Stimulated activated naive CD8-positive, alpha-beta T cell treated with anti-CD3 and anti-CD28 coated beads, Interleukin-15, Interleukin-2, amounts not matched to agents 100 ng/mL and 50 ng/mL, for 24 hours (primary cell): ENCODE data around the gene CREB3L2.
"Not testable (repeated sequence)": the region's sequence is repeated elsewhere in the genome, so short reads cannot be mapped to it uniquely, and the experiment has no call there.

ENCODE experiments used
- H3K27ac Mint-ChIP-seq: one replicate; pipeline ENCODE4 v1.8.0; 2021; ENCODE audit warnings: mild to moderate bottlenecking, mixed read lengths
- H3K27me3 Mint-ChIP-seq: one replicate; pipeline ENCODE4 v1.8.0; 2021; ENCODE audit warnings: mixed read lengths
- H3K36me3 Mint-ChIP-seq: one replicate; pipeline ENCODE4 v1.8.0; 2021; ENCODE audit warnings: low read depth, mixed read lengths
- H3K4me1 Mint-ChIP-seq: one replicate; pipeline ENCODE4 v1.8.0; 2021; ENCODE audit warnings: low read depth, mixed read lengths
- H3K4me3 Mint-ChIP-seq: one replicate; pipeline ENCODE4 v1.8.0; 2021; ENCODE audit warnings: mild to moderate bottlenecking, mixed read lengths
- H3K9me3 Mint-ChIP-seq: one replicate; pipeline ENCODE4 v1.8.0; 2021; ENCODE audit warnings: mixed read lengths

The CREB3L2 gene

GRCh38 chr7:137916980-137917645 lies 84.8 kb downstream of the CREB3L2 start:
- Mint-ChIP-seq H3K4me3 (no peak overlapping the region), H3K27me3 (no peaks in the 10 kb centered on the region), H3K4me1 (peaks cover 20% of the 10 kb centered on the region), H3K27ac (no peak overlapping the region), H3K36me3 (peaks cover 37% of the 10 kb centered on the region), H3K9me3 (no peaks in the 10 kb centered on the region)

- Mint-ChIP-seq H3K27ac (no peak overlapping the region), H3K36me3 (peaks cover 41% of the 10 kb centered on the region), H3K4me3 (no peak overlapping the region), H3K9me3 (no peaks in the 10 kb centered on the region), H3K27me3 (no peaks in the 10 kb centered on the region), H3K4me1 (peaks cover 14% of the 10 kb centered on the region)
Measured at GRCh38 chr7:137916564-137916963, 85.3 kb downstream of the CREB3L2 start.

- H3K9me3 Mint-ChIP-seq, result no peaks in the 10 kb centered on the region
- no peak overlapping the region for H3K4me3 Mint-ChIP-seq
Measured at GRCh38 chr7:137915266-137915665, 86.6 kb downstream of the CREB3L2 start.

GRCh38 chr7:137913985-137914384 lies 87.9 kb downstream of the CREB3L2 start:
- no peak overlapping the region for H3K27ac Mint-ChIP-seq
- H3K9me3 Mint-ChIP-seq, result no peaks in the 10 kb centered on the region
- H3K27me3 Mint-ChIP-seq, result no peaks in the 10 kb centered on the region
- no peak overlapping the region for H3K4me3 Mint-ChIP-seq
- peaks cover 4% of the 10 kb centered on the region for H3K4me1 Mint-ChIP-seq
- H3K36me3 Mint-ChIP-seq, result peaks cover 45% of the 10 kb centered on the region

More at GRCh38 chr7:137915266-137915665, 86.6 kb downstream of the CREB3L2 start:
- H3K27me3 Mint-ChIP-seq, result no peaks in the 10 kb centered on the region
- no peak overlapping the region for H3K27ac Mint-ChIP-seq
- peaks cover 4% of the 10 kb centered on the region for H3K4me1 Mint-ChIP-seq
- H3K36me3 Mint-ChIP-seq, result peaks cover 36% of the 10 kb centered on the region

- H3K27ac Mint-ChIP-seq, result no peak overlapping the region
- no peaks in the 10 kb centered on the region for H3K4me1 Mint-ChIP-seq
- H3K36me3 Mint-ChIP-seq, result peaks cover 67% of the 10 kb centered on the region
- H3K27me3 Mint-ChIP-seq, result no peaks in the 10 kb centered on the region
- H3K4me3 Mint-ChIP-seq, result no peak overlapping the region
- no peaks in the 10 kb centered on the region for H3K9me3 Mint-ChIP-seq
Measured at GRCh38 chr7:137909042-137909441, 92.8 kb downstream of the CREB3L2 start.

- H3K4me1 Mint-ChIP-seq, result peaks cover 7% of the 10 kb centered on the region
- peaks cover 71% of the 10 kb centered on the region for H3K36me3 Mint-ChIP-seq
- H3K9me3 Mint-ChIP-seq, result no peaks in the 10 kb centered on the region
- H3K27me3 Mint-ChIP-seq, result no peaks in the 10 kb centered on the region
- H3K27ac Mint-ChIP-seq, result no peak overlapping the region
- H3K4me3 Mint-ChIP-seq, result no peak overlapping the region
Measured at GRCh38 chr7:137908106-137908505, 93.8 kb downstream of the CREB3L2 start.

- peaks cover 60% of the 10 kb centered on the region for H3K36me3 Mint-ChIP-seq
- not testable (repeated sequence) for H3K9me3 Mint-ChIP-seq, H3K4me1 Mint-ChIP-seq, H3K27ac Mint-ChIP-seq, H3K4me3 Mint-ChIP-seq, H3K27me3 Mint-ChIP-seq
Measured at GRCh38 chr7:137906636-137907035, 95.2 kb downstream of the CREB3L2 start.

- Mint-ChIP-seq H3K4me3 (no peak overlapping the region), H3K9me3 (no peaks in the 10 kb centered on the region), H3K4me1 (peaks cover 8% of the 10 kb centered on the region), H3K27ac (no peak overlapping the region), H3K27me3 (no peaks in the 10 kb centered on the region), H3K36me3 (peaks cover 63% of the 10 kb centered on the region)
Measured at GRCh38 chr7:137904833-137905232, 97.1 kb downstream of the CREB3L2 start.

- Mint-ChIP-seq H3K9me3 (no peaks in the 10 kb centered on the region), H3K27me3 (no peaks in the 10 kb centered on the region), H3K4me3 (no peak overlapping the region), H3K36me3 (peaks cover 58% of the 10 kb centered on the region), H3K4me1 (peaks cover 18% of the 10 kb centered on the region), H3K27ac (peak overlapping the region; percentile 21)
Measured at GRCh38 chr7:137903382-137904169, 98.3 kb downstream of the CREB3L2 start.

- peaks cover 57% of the 10 kb centered on the region for H3K36me3 Mint-ChIP-seq
- no peaks in the 10 kb centered on the region for H3K9me3 Mint-ChIP-seq
- H3K27me3 Mint-ChIP-seq, result no peaks in the 10 kb centered on the region
- peaks cover 42% of the 10 kb centered on the region for H3K4me1 Mint-ChIP-seq
- H3K27ac Mint-ChIP-seq, result peak overlapping the region; percentile 79
- no peak overlapping the region for H3K4me3 Mint-ChIP-seq
Measured at GRCh38 chr7:137900137-137900536, 101.7 kb downstream of the CREB3L2 start.

- H3K4me3 Mint-ChIP-seq, result peak overlapping the region; percentile 17
- no peaks in the 10 kb centered on the region for H3K9me3 Mint-ChIP-seq
- H3K36me3 Mint-ChIP-seq, result peaks cover 65% of the 10 kb centered on the region
- peak overlapping the region; percentile 79 for H3K27ac Mint-ChIP-seq
- H3K4me1 Mint-ChIP-seq, result peaks cover 49% of the 10 kb centered on the region
- H3K27me3 Mint-ChIP-seq, result no peaks in the 10 kb centered on the region
Measured at GRCh38 chr7:137898839-137899721, 102.8 kb downstream of the CREB3L2 start.

GRCh38 chr7:137895301-137896221 lies 106.3 kb downstream of the CREB3L2 start:
- Mint-ChIP-seq H3K9me3 (no peaks in the 10 kb centered on the region), H3K36me3 (peaks cover 66% of the 10 kb centered on the region), H3K27ac (peak overlapping the region; percentile 90), H3K27me3 (no peaks in the 10 kb centered on the region), H3K4me3 (peak overlapping the region; percentile 37), H3K4me1 (peaks cover 48% of the 10 kb centered on the region)

- no peaks in the 10 kb centered on the region for H3K9me3 Mint-ChIP-seq
- peaks cover 64% of the 10 kb centered on the region for H3K36me3 Mint-ChIP-seq
- H3K4me1 Mint-ChIP-seq, result peaks cover 41% of the 10 kb centered on the region
- H3K4me3 Mint-ChIP-seq, result no peak overlapping the region
- no peaks in the 10 kb centered on the region for H3K27me3 Mint-ChIP-seq
- H3K27ac Mint-ChIP-seq, result peak overlapping the region; percentile 39
Measured at GRCh38 chr7:137893143-137893742, 108.6 kb downstream of the CREB3L2 start.
